Keratinocyte (primary cell): ENCODE data around the gene THBD.

ENCODE experiments used
- EZH2 ChIP-seq: IDR thresholded peaks from one replicate; pipeline ENCODE4 v1.6.1; 2012; ENCODE audit warnings: inconsistent platforms, mild to moderate bottlenecking, low read length, moderate library complexity
- TF ChIP-seq, protein P1 (sequence below), 3 experiments: IDR thresholded peaks in 1 of 3; conservative IDR thresholded peaks in 1 of 3; optimal IDR thresholded peaks in 1 of 3; 2 replicates in 2 of 3; 3 replicates in 1 of 3; pipeline versions ENCODE3 to v1.5.1; 2011; ENCODE audit warnings: low read length in 3 of 3, mild to moderate bottlenecking in 3 of 3, moderate library complexity in 2 of 3, control low read depth in 1 of 3, inconsistent platforms in 1 of 3; ENCODE audit not compliant: insufficient read depth in 2 of 3; ENCODE audit errors: extremely low read depth in 1 of 3

DNA sequence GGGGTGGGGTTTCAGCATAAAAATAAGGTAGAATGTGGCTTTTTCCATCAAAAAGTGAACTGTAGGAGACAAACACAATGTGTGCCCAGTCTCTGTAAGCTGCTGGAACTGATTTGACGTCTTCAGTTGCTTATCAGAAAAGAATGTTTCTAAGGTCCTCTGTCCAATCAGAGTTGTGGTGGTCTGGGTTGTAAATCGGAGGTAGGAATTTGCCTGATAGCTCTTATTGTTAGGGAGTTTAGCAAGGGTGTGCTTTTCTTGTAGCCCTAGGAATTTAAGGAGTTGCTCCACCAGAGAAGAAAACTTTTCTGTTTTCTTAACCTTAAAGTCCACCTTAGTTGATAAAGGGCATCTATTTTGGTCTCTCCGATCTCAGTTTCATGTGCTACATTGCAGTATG is 24.8 kb downstream of the THBD start:
- TF ChIP-seq, protein P1, sequence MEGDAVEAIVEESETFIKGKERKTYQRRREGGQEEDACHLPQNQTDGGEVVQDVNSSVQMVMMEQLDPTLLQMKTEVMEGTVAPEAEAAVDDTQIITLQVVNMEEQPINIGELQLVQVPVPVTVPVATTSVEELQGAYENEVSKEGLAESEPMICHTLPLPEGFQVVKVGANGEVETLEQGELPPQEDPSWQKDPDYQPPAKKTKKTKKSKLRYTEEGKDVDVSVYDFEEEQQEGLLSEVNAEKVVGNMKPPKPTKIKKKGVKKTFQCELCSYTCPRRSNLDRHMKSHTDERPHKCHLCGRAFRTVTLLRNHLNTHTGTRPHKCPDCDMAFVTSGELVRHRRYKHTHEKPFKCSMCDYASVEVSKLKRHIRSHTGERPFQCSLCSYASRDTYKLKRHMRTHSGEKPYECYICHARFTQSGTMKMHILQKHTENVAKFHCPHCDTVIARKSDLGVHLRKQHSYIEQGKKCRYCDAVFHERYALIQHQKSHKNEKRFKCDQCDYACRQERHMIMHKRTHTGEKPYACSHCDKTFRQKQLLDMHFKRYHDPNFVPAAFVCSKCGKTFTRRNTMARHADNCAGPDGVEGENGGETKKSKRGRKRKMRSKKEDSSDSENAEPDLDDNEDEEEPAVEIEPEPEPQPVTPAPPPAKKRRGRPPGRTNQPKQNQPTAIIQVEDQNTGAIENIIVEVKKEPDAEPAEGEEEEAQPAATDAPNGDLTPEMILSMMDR (optimal IDR thresholded peaks at IDR 0.05 in 1 of 3, IDR thresholded peaks at IDR 0.05 in 1 of 3, conservative IDR thresholded peaks at IDR 0.05 in 1 of 3; ENCODE audit: extremely low read depth in 1 of 3, insufficient read depth in 2 of 3, low read length in 3 of 3), result no peak
- no peak for TF ChIP-seq EZH2
